Central memory CD8-positive, alpha-beta T cell (primary cell): ENCODE measurements around the gene DDR1.

Experiments
- ATAC-seq: fragments of 150-1000 bp; cut with Tn5 transposase; replicated peaks from 2 replicates; pipeline ENCODE4 v1.10.0; 2022; ENCODE audit warnings: mild to moderate bottlenecking, moderate FRiP score, moderate number of reproducible peaks; ENCODE audit not compliant: poor library complexity, severe bottlenecking; ENCODE audit errors: extremely low read depth
- DNase-seq, 2 donors: peaks; one replicate each; pipeline ENCODE4 v3.0.0; 2021; ENCODE audit warnings: low spot score in 2 of 2
- H3K27ac Mint-ChIP-seq: one replicate; pipeline ENCODE4 v1.8.0; 2022; ENCODE audit warnings: low read depth, mild to moderate bottlenecking, moderate library complexity, mixed read lengths
- H3K27me3 Mint-ChIP-seq: one replicate; pipeline ENCODE4 v1.8.0; 2022; ENCODE audit warnings: mixed read lengths
- H3K36me3 Mint-ChIP-seq: one replicate; pipeline ENCODE4 v1.8.0; 2022; ENCODE audit warnings: mild to moderate bottlenecking, moderate library complexity, mixed read lengths; ENCODE audit not compliant: insufficient read depth
- H3K4me1 Mint-ChIP-seq: one replicate; pipeline ENCODE4 v1.8.0; 2022; ENCODE audit warnings: mixed read lengths
- H3K4me3 Mint-ChIP-seq: one replicate; pipeline ENCODE4 v1.8.0; 2022; ENCODE audit warnings: mild to moderate bottlenecking, moderate library complexity, mixed read lengths
- H3K9me3 Mint-ChIP-seq: one replicate; pipeline ENCODE4 v1.8.0; 2022; ENCODE audit warnings: mixed read lengths

The DDR1 gene

GRCh38 chr6:30883685-30884520, at the start of gene DDR1:
Gene DDR1, plus strand, starts transcription at chr6:30884519. Its CDS starts 4,211 bp downstream, at chr6:30888730.
- H3K9me3 Mint-ChIP-seq: no peaks in the 10 kb centered on the region
- H3K27ac Mint-ChIP-seq: peak within 1 kb of the TSS; percentile 87
- peaks cover 2% of the 10 kb centered on the region for H3K36me3 Mint-ChIP-seq
- H3K4me3 Mint-ChIP-seq: peak within 1 kb of the TSS; percentile 79
- no peaks in the 10 kb centered on the region for H3K27me3 Mint-ChIP-seq
- DNase-seq (no peak), ATAC-seq (peak; percentile 73)
- H3K4me1 Mint-ChIP-seq: peaks cover 31% of the 10 kb centered on the region

GRCh38 chr6:30834646-30835045, 49.7 kb upstream of the DDR1 start:
- Mint-ChIP-seq H3K9me3 (no peaks in the 10 kb centered on the region), H3K27ac (peak overlapping the region; percentile 53), H3K27me3 (no peaks in the 10 kb centered on the region), H3K36me3 (no peaks in the 10 kb centered on the region), H3K4me3 (no peak overlapping the region), H3K4me1 (peaks cover 24% of the 10 kb centered on the region)
- no peak for ATAC-seq
- DNase-seq: no peak

- DNase-seq (no peak), ATAC-seq (no peak)
- H3K27ac Mint-ChIP-seq: no peak overlapping the region
- no peaks in the 10 kb centered on the region for H3K36me3 Mint-ChIP-seq
- H3K27me3 Mint-ChIP-seq: no peaks in the 10 kb centered on the region
- H3K4me1 Mint-ChIP-seq: peaks cover 16% of the 10 kb centered on the region
- no peaks in the 10 kb centered on the region for H3K9me3 Mint-ChIP-seq
- H3K4me3 Mint-ChIP-seq: no peak overlapping the region
These were observed 48.7 kb upstream of the DDR1 start for GRCh38 chr6:30835576-30835975.

GRCh38 chr6:30836431-30836866, 47.9 kb upstream of the DDR1 start:
- no peak overlapping the region for H3K4me3 Mint-ChIP-seq
- ATAC-seq: no peak
- H3K36me3 Mint-ChIP-seq: no peaks in the 10 kb centered on the region

GRCh38 chr6:30836957-30837356, 47.4 kb upstream of the DDR1 start:
- no peaks in the 10 kb centered on the region for H3K36me3 Mint-ChIP-seq
- no peak for ATAC-seq

More at GRCh38 chr6:30836431-30836866, 47.9 kb upstream of the DDR1 start:
- no peaks in the 10 kb centered on the region for H3K27me3 Mint-ChIP-seq
- no peak overlapping the region for H3K27ac Mint-ChIP-seq
- peaks cover 9% of the 10 kb centered on the region for H3K4me1 Mint-ChIP-seq
- no peak for DNase-seq
- H3K9me3 Mint-ChIP-seq: no peaks in the 10 kb centered on the region

GRCh38 chr6:30837432-30837831, 46.9 kb upstream of the DDR1 start:
- Mint-ChIP-seq H3K27ac (no peak overlapping the region), H3K4me3 (no peak overlapping the region), H3K27me3 (no peaks in the 10 kb centered on the region), H3K9me3 (no peaks in the 10 kb centered on the region), H3K36me3 (no peaks in the 10 kb centered on the region), H3K4me1 (peaks cover 12% of the 10 kb centered on the region)
- ATAC-seq (no peak), DNase-seq (no peak)

More at GRCh38 chr6:30836957-30837356, 47.4 kb upstream of the DDR1 start:
- H3K4me1 Mint-ChIP-seq: peaks cover 11% of the 10 kb centered on the region
- DNase-seq: no peak
- no peak overlapping the region for H3K27ac Mint-ChIP-seq
- H3K27me3 Mint-ChIP-seq: no peaks in the 10 kb centered on the region
- H3K4me3 Mint-ChIP-seq: no peak overlapping the region
- no peaks in the 10 kb centered on the region for H3K9me3 Mint-ChIP-seq

- no peak overlapping the region for H3K4me3 Mint-ChIP-seq
- H3K36me3 Mint-ChIP-seq: no peaks in the 10 kb centered on the region
- H3K4me1 Mint-ChIP-seq: peaks cover 12% of the 10 kb centered on the region
- H3K9me3 Mint-ChIP-seq: no peaks in the 10 kb centered on the region
- no peak overlapping the region for H3K27ac Mint-ChIP-seq
- peaks cover 3% of the 10 kb centered on the region for H3K27me3 Mint-ChIP-seq
- no peak for ATAC-seq
- no peak for DNase-seq
These were observed 46.4 kb upstream of the DDR1 start for GRCh38 chr6:30837870-30838269.

GRCh38 chr6:30839671-30840070, 44.6 kb upstream of the DDR1 start:
- no peak overlapping the region for H3K4me3 Mint-ChIP-seq
- DNase-seq (no peak), ATAC-seq (no peak)
- H3K36me3 Mint-ChIP-seq: no peaks in the 10 kb centered on the region
- peaks cover 21% of the 10 kb centered on the region for H3K27me3 Mint-ChIP-seq
- H3K27ac Mint-ChIP-seq: no peak overlapping the region
- no peaks in the 10 kb centered on the region for H3K9me3 Mint-ChIP-seq
- H3K4me1 Mint-ChIP-seq: peaks cover 16% of the 10 kb centered on the region

GRCh38 chr6:30840084-30840934, 44.0 kb upstream of the DDR1 start:
- H3K4me1 Mint-ChIP-seq: peaks cover 12% of the 10 kb centered on the region
- ATAC-seq (no peak), DNase-seq (no peak)
- H3K4me3 Mint-ChIP-seq: no peak overlapping the region
- no peak overlapping the region for H3K27ac Mint-ChIP-seq
- no peaks in the 10 kb centered on the region for H3K36me3 Mint-ChIP-seq
- H3K9me3 Mint-ChIP-seq: no peaks in the 10 kb centered on the region
- peaks cover 27% of the 10 kb centered on the region for H3K27me3 Mint-ChIP-seq

GRCh38 chr6:30840935-30841643, 43.2 kb upstream of the DDR1 start:
- Mint-ChIP-seq H3K9me3 (no peaks in the 10 kb centered on the region), H3K36me3 (no peaks in the 10 kb centered on the region), H3K27ac (no peak overlapping the region), H3K4me1 (peaks cover 12% of the 10 kb centered on the region), H3K4me3 (no peak overlapping the region), H3K27me3 (peaks cover 33% of the 10 kb centered on the region)
- DNase-seq (no peak), ATAC-seq (no peak)

GRCh38 chr6:30841644-30842504, 42.4 kb upstream of the DDR1 start:
- no peaks in the 10 kb centered on the region for H3K9me3 Mint-ChIP-seq
- ATAC-seq (no peak), DNase-seq (no peak)
- peaks cover 33% of the 10 kb centered on the region for H3K27me3 Mint-ChIP-seq
- H3K36me3 Mint-ChIP-seq: no peaks in the 10 kb centered on the region
- H3K4me1 Mint-ChIP-seq: peaks cover 12% of the 10 kb centered on the region
- no peak overlapping the region for H3K27ac Mint-ChIP-seq
- no peak overlapping the region for H3K4me3 Mint-ChIP-seq
